GM21619 (cell line): ENCODE measurements around the gene CBLL1.

ENCODE experiments used
- ATAC-seq: cut with Tn5 transposase; IDR thresholded peaks from one replicate; pipeline ENCODE4 v1.9.1; 2021; ENCODE audit not compliant: unreplicated experiment

CBLL1 gene

DNA sequence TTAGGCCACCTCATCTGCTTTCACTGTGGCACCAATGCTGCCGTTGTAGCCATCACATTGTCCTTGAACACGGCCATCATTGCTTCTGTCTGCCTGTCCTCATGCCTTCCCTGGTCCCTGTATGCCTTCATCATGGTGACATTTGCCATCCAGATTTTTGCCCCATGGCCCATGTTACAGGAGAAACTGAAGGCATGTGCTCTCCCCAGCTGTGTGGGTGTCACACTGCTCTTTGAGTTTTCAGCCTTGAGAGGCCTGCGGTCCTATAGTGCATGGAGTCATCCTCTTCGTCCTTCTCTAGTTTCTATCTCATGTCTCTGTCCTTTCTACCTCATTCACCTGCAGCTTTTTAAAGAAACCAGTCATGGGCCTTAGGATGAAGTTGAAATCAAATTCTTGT lies 65.2 kb downstream of the CBLL1 start:
- no peak for ATAC-seq

DNA sequence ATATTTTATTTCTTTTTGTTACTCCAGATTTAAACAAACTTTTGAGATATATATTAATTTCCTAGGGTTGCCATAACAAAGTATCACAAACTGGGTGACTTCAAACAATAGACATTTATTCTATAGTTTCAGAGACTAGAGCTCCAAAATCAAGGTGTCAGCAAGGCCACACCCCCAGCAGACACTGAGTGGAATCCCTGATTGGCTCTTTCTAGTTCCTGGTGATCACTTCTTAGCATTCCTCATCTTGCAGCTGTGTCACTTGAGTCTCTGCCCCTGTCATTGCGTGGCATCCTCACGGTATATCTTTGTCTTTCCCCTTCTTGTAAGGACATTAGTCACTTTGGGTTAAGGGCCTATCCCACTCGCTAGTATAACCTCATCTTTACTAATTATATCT lies 66.7 kb downstream of the CBLL1 start:
- ATAC-seq = no peak
